Epithelial cell of proximal tubule (primary cell): ENCODE data around the gene DYNC2LI1. TPM values are rescaled to one million over a fixed set of nuclear protein-coding genes. Genes with fewer than 3 reads are reported as not detected.

Source experiments
- DNase-seq: peaks from one replicate; pipeline ENCODE4 v3.0.0-alpha.2; 2011; ENCODE audit warnings: low read depth
- H3K4me3 ChIP-seq: 2 replicates; pipeline ENCODE4 v1.5.1; 2011; ENCODE audit warnings: low read depth, mild to moderate bottlenecking, low read length
- total RNA-seq: library from RNA; depleted of rRNA; stranded (reverse); fragments of >200 nt; gene quantifications from 2 replicates; pipeline ENCODE4 v1.2.3, GENCODE V29; 2015
- TF ChIP-seq, protein P1 (sequence below): conservative IDR thresholded peaks from 2 replicates; pipeline ENCODE4 v1.5.1; 2012; ENCODE audit warnings: low read depth, mild to moderate bottlenecking, low read length

The DYNC2LI1 gene
- total RNA-seq, 1 donor from 2014 or later: 37.0 TPM

GRCh38 chr2:43841949-43842865 is 68.4 kb downstream of the DYNC2LI1 start:
- H3K4me3 ChIP-seq: no peak overlapping the region
- DNase-seq: no peak
- TF ChIP-seq, protein P1, sequence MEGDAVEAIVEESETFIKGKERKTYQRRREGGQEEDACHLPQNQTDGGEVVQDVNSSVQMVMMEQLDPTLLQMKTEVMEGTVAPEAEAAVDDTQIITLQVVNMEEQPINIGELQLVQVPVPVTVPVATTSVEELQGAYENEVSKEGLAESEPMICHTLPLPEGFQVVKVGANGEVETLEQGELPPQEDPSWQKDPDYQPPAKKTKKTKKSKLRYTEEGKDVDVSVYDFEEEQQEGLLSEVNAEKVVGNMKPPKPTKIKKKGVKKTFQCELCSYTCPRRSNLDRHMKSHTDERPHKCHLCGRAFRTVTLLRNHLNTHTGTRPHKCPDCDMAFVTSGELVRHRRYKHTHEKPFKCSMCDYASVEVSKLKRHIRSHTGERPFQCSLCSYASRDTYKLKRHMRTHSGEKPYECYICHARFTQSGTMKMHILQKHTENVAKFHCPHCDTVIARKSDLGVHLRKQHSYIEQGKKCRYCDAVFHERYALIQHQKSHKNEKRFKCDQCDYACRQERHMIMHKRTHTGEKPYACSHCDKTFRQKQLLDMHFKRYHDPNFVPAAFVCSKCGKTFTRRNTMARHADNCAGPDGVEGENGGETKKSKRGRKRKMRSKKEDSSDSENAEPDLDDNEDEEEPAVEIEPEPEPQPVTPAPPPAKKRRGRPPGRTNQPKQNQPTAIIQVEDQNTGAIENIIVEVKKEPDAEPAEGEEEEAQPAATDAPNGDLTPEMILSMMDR: no peak

GRCh38 chr2:43842866-43843226 is 69.0 kb downstream of the DYNC2LI1 start:
- no peak overlapping the region for H3K4me3 ChIP-seq
- TF ChIP-seq, protein P1: no peak
- no peak for DNase-seq

- H3K4me3 ChIP-seq: no peak overlapping the region
- no peak for DNase-seq
- TF ChIP-seq, protein P1: no peak
Measured at GRCh38 chr2:43845181-43845580, 71.3 kb downstream of the DYNC2LI1 start.

- no peak overlapping the region for H3K4me3 ChIP-seq
- TF ChIP-seq, protein P1: no peak
- DNase-seq: no peak
Measured at GRCh38 chr2:43846140-43846793, 72.4 kb downstream of the DYNC2LI1 start.

- DNase-seq: no peak
- TF ChIP-seq, protein P1: no peak
- no peak overlapping the region for H3K4me3 ChIP-seq
Measured at GRCh38 chr2:43848214-43848613, 74.4 kb downstream of the DYNC2LI1 start.

DNA sequence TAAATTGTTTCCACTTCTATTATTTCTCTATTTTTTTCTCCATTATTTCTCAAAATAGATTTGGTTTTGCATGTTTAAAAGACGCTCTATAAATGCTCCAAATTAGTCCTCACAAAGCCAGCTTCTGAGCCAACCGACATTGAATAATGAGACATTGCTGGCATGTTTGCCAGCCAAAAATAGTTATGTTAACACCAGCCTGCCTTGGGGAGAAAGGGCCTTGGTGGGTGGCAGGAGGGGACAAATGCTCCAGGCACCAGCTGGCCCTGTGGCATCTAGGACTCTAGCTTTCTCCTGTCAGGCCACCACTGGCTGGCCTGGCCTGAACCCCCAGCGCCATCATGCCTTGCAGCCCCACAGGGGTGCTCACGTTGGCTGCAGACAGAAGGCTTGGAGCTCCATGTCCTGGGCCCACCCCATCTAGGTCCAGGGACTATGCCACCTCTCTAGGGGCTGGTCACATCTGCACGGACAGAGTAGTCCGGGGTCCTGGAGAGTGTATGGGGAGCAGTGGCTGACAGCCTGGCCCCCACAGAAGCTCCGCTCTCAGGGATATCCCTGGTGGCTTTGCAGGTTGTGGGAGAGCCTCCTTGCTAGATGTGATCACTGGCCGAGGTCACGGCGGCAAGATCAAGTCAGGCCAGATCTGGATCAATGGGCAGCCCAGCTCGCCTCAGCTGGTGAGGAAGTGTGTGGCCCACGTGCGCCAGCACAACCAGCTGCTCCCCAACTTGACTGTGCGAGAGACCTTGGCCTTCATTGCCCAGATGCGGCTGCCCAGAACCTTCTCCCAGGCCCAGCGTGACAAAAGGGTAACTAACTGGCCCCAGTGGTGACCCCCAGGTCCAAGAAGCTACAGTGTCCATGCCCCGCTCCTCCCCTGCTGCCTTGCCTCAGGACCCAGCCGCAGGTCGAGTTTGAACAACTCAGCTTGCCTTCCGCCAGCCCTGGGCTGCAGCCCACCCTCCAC is 77.5 kb downstream of the DYNC2LI1 start:
- DNase-seq: no peak
- no peak overlapping the region for H3K4me3 ChIP-seq
- TF ChIP-seq, protein P1: no peak
